ENCODE results near the gene TNS4.

The TNS4 gene

DNA sequence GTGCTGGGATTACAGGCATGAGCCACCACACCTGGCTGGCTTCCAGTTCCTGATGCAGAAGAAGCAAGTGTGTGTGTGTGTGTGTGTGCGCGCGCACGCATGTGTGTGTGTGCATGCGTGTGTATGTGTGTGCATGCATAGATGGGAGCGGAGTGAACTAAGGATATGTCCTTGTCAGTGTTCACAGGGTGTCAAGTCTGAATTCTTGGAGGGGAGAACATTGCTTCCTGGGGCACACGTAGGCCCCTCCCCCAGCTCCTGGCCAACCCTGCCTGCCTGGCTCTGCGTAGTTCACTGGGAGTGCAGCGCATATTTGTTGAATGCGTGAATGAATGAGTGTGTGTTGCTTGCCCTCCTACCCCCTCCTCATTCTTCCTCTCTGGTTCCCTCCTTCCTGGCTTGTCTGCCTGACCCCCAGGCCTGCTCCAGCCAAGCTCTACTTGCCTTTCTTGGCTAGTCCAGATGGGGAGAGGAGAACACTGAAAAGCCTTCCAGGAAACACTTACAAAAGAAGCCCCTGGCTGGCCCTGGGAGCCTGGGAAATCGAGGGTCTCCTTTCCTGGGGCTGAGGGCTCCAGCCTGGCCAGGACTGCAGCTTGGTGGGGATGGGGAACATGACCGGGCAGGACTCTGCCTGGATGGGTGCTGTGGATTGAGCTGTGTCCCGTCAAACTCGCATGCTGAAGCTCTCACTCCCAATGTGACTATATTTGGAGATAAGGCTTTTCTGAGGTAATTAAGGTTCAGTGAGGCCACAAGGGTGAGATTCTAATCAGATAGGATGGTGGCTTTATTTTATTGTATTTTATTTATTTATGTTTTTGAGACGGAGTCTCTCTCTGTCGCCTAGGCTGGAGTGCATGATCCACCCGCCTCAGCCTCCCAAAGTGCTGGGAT is 30.2 kb downstream of the TNS4 start:
- peak; percentile 88 for DNase-seq

- DNase-seq: no peak
Measured at GRCh38 chr17:40469805-40470675, 31.4 kb downstream of the TNS4 start.

GRCh38 chr17:40468560-40468959 is 32.9 kb downstream of the TNS4 start:
- no peak for DNase-seq

DNA sequence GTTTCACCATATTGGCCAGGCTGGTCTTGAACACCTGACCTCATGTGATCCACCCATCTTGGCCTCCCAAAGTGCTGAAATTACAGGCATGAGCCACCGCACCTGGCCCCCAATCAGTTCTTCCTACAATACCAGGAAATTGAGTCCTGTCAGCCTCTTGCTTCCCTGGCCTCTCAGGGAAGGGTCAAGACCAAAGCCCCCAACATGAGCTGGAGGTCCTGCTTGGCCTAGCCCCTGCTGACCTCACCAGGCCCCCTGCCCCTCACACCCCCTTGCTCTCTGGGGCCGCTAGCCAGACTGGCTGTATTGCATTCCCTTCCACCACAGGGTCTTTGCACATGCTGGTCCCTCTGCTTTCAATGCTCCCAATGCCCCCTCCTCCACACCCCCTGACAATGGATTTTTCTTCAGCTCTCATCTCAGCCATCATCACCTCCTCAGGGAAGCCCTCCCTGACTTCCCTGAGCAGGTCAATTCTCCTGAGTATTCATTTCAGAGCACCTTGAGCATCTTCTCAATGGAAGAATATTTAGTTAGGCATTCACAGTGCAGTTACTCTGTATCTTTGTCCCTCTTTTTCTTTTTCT is 34.0 kb downstream of the TNS4 start:
- no peak for DNase-seq

DNA sequence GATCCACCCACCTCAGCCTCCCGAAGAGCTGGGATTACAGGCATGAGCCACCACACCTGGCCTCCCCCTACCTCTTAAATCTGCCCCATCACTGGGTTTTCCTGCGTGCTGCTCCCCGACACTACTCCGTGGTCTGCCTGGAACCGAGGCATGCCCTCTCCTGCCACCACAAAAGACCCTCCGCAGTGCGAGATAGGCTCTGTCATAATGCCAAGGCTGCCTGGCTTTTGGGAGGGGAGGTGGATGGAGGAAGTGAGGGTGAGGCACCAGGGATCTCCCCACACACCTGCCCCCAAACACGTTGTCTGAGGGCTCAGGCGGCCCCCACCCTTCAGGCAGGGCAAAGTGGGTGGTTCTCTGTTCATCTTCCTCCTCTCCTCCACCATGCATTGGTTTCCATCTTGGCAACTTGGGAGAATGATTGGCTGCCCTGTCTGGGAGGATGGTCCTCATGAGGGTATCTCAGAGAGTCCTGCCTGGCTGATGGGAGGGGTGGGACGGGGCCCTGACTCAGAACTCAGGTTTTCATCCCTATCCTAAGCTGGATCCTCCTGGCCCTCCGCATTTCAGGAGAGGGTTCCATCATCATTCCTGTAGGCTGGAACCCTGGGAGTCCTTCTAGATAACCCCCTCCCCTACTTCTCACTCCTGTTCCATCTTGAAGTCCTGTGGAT is 35.0 kb downstream of the TNS4 start:
- no peak for DNase-seq

DNA sequence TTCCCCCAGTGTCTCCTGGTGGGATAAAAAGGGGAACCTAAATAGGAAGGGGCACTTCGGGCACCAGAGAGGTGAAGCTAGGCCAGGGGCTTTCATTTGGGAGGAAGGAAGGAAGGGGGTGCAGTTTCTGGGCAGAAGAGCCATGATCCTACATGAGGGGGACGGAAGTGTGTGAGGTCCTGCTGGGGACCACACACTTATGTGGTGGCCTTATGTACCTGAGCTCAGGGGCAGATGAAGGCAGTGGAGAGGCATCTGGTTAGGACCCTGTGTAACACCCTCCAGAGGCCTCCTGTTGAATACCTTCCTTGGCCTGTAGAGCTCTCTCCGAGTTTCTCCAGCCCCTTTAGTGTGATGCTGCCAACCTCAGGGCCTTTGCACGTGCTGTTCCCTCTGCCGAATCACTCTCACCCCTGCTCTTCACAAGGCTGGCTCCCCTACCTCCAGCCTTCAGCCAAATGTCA is 37.0 kb downstream of the TNS4 start:
- DNase-seq: no peak

GRCh38 chr17:40463122-40463550 is 38.3 kb downstream of the TNS4 start:
- no peak for DNase-seq

- no peak for DNase-seq
Measured at GRCh38 chr17:40462343-40463121, 38.9 kb downstream of the TNS4 start.

DNA sequence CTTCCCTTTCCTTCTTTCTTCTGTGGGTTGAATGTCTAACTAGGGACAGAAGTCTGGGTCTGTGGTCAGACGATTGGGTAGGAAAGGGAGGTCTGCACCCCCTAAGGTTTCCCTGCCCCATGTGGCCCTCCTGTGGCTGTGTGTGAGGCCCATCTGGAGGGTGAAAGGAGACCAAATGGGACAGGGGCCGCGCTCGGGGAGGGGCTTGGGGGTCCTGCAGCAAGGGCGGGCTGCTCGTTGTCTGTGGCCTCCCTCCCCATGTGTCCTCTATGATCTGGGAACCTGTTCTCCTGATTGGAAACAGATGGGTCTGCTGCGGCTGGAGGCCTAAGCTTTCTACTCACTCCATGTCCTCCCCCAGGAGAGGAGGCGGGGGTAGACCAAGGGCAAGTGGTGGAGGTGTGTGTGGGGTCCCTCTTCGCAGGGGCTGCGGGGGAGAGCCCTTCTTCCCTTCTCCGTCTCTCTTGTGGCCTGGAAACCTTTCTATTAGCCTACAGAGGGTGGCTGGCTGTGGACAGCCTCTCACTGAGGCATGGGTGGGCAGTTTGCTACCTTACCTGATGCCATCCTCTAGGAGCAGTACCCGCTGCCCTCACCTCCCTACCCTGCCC is 39.6 kb downstream of the TNS4 start:
- peak; percentile 67 for DNase-seq

DNA sequence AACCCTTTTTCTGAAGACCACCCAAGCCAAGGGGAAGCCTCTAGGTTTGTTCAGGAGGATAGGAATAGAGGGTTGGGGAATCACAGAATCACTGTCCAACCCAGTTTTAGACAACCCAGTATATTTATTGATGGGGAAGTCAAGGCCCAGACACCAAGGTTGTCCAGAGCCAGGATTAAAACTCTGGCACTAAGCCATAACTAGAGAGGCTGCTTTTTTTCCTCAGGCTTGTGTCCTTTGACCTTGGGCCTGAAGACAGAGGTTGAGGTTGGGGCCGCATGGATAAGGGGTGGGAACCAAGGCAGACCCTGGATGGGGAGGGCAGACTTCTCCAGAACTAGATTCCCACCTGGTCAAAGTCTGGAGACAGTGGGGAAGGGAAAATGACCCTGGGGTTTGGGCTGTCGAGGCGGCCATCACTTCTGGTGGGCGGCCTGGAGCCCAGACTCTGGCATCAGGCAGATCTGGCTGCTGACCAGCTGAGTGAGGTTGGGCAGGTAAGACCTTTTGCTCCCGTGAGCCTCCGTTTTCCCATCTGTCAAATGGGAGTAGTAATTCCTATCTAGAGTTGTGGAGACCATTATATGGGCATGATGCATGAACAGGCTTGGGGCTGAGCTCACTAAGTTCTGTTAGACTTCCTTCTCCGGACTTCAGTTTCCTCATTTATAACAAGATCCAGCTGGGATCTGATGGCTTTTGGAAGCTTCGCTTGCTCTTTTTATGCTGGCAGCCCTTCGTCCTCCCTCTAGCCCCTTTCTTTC is 40.3 kb downstream of the TNS4 start:
- DNase-seq: peak; percentile 61

DNA sequence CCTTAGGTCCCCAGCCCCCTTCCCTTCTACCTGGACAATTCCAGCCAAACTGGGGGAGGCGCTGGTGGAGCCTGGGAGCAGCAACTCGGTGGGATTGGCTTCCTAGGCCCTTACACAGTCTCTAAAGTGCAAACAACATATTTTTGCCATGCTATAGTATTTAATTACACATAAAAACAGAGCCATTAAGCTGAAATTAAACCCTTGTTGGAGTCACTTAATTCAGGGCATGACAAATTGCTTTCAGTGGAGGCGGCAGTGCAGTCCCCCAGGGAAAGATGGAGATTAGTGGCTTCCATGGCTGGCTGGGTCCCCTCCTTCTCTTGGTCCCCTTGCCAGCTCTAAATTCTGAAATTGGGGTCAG is 40.8 kb downstream of the TNS4 start:
- no peak for DNase-seq

DNA sequence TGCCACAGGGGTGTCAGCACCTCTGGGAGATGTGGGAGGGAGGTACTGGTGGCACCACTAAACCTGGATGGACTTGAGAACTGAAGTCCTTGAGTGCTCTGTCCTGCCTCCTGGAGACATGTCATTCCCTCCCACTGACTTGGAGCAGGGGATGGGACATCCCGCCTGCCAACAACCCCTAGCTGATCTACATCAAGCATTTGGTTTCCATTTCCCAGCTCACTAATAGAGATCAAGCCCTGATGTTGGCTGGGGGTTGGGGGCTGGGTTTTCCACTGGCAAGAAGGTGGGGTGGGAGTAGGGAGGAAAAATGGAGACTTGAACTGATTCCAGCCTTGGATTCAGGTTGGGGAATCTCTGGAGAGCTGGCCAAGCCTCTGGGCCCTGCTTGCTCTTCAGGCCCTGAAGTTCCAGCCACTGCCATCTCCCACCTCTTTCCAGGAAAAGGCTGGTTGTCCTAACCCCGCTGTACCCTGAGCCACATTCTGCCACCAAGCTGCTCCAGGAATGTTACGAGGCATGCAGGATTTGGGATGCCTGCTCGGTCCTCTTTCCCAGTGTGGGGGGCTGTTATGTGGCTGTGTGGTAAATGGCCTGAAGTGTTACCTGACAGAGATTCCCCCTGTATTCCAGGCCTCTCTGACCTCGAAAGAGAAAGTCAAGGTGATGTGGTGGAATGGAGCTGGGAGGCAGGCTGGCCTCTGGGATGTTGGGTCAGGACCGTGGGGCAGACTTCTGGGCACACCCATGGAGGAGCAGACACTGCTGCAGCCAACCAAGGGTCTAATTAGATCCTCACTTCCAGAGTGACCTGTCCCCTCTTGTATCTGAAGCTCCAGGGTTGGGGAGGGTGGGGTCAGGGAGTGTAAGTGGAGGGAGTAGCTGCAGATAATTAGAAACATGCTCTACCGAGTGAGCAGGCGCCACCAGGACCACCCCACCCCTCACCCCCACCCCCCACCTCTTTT is 41.5 kb downstream of the TNS4 start:
- DNase-seq: no peak

GRCh38 chr17:40458851-40459482 is 42.5 kb downstream of the TNS4 start:
- DNase-seq: no peak

DNA sequence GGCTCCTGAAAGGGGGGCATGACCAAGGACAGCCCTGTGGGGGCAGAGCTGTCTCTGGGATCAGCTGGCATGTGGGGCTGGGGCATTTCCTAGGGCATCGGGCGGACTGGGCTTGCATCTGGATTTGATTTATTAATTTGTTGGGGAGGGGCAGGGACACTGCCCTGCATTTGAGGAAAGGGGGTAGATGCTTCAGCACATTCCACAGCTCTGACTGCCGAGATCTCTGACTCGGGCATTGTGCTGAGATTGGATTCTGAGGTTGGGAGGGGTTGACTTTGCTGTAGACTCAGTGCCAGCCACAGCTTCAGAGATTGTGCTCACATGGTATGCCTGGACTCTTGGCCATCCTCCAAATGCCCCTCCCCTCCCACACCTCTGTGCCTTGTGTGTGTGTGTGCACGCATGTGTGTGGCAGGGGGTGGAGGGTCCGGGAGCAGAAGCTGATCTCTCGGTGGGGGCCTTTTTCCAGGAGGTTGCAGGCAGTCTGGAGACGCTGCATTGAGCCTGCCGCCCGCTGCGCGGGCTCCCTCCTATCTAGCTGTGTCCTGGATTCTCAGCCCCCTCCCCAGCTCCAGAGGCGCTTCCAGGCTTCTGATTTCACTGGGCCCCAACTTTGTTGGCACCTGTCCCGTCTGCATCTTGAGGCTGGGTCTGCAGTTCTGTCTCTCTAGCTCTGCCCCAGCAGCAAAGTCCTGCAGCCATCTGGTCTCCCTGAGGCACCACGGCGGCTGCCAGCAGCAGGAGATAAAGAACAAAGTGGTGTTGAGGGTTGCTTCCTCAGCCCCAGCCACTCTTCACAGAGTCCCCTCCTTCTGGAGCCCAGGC is 43.2 kb downstream of the TNS4 start:
- DNase-seq: peak; percentile 96

DNA sequence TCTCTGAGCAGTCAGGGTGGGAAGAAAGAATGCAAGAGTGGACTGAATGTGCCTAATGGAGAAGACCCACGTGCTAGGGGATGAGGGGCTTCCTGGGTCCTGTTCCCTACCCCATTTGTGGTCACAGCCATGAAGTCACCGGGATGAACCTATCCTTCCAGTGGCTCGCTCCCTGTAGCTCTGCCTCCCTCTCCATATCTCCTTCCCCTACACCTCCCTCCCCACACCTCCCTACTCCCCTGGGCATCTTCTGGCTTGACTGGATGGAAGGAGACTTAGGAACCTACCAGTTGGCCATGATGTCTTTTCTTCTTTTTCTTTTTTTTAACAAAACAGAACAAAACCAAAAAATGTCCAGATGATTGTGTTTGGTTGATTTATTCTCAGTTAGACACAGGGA is 44.1 kb downstream of the TNS4 start:
- no peak for DNase-seq

- DNase-seq: no peak
Measured at GRCh38 chr17:40456396-40456951, 44.9 kb downstream of the TNS4 start.

- DNase-seq: no peak
Measured at GRCh38 chr17:40454613-40454995, 46.8 kb downstream of the TNS4 start.
